SK-N-SH treated with all-trans-retinoic acid at 6 μM for 48 hours (cell line): ENCODE data around the gene JARID2.
"Not testable (repeated sequence)": the region's sequence is repeated elsewhere in the genome, so short reads cannot be mapped to it uniquely, and the experiment has no call there.

Experiments
- ATAC-seq: fragments of 200-7000 bp; cut with Tn5 transposase; 3 replicates; pipeline ENCODE4 v1.9.1; 2020; ENCODE audit warnings: mild to moderate bottlenecking, moderate library complexity
- ARNTL ChIP-seq: fragments of 450-650 bp; formaldehyde crosslinking; IDR thresholded peaks from 2 replicates; pipeline ENCODE4 v1.5.0; 2020; ENCODE audit warnings: low read depth, mild to moderate bottlenecking, moderate library complexity, borderline replicate concordance
- BACH2 ChIP-seq: fragments of 250-450 bp; sonication (Bioruptor Pico); IDR thresholded peaks from 2 replicates; pipeline ENCODE4 v1.9.0; 2021; ENCODE audit warnings: mild to moderate bottlenecking, borderline replicate concordance
- CREB5 ChIP-seq: fragments of 250-450 bp; sonication (Bioruptor Pico); IDR thresholded peaks from 2 replicates; pipeline ENCODE4 v1.5.1; 2020; ENCODE audit warnings: low read depth, mild to moderate bottlenecking, moderate library complexity
- CSDC2 ChIP-seq: fragments of 250-450 bp; sonication (Bioruptor Pico); IDR thresholded peaks from 2 replicates; pipeline ENCODE4 v1.5.0; 2020; ENCODE audit warnings: mild to moderate bottlenecking, moderate library complexity
- ESRRG ChIP-seq: fragments of 250-450 bp; sonication (Bioruptor Pico); IDR thresholded peaks from 2 replicates; pipeline ENCODE4 v1.6.1; 2021; ENCODE audit warnings: mild to moderate bottlenecking
- GLIS3 ChIP-seq: fragments of 250-450 bp; sonication (Bioruptor Pico); IDR thresholded peaks from 2 replicates; pipeline ENCODE4 v1.5.0; 2020; ENCODE audit warnings: mild to moderate bottlenecking, moderate library complexity
- ISL1 ChIP-seq: fragments of 250-450 bp; sonication (Bioruptor Pico); IDR thresholded peaks from 2 replicates; pipeline ENCODE4 v2.1.2; 2022; ENCODE audit warnings: mild to moderate bottlenecking, moderate library complexity
- OSR1 ChIP-seq: fragments of 250-450 bp; sonication (Bioruptor Pico); IDR thresholded peaks from 2 replicates; pipeline ENCODE4 v1.8.0; 2022; ENCODE audit warnings: moderate library complexity, mild to moderate bottlenecking, inconsistent platforms
- PATZ1 ChIP-seq: fragments of 250-450 bp; sonication (Bioruptor Pico); IDR thresholded peaks from 2 replicates; pipeline ENCODE4 v1.8.0; 2020; ENCODE audit warnings: mild to moderate bottlenecking, moderate library complexity, borderline replicate concordance
- POU6F1 ChIP-seq: fragments of 250-450 bp; sonication (Bioruptor Pico); IDR thresholded peaks from 2 replicates; pipeline ENCODE4 v1.8.0; 2021; ENCODE audit warnings: low read depth, mild to moderate bottlenecking, moderate library complexity, borderline replicate concordance
- PPARA ChIP-seq: fragments of 250-450 bp; sonication (Bioruptor Pico); IDR thresholded peaks from 2 replicates; pipeline ENCODE4 v1.5.0; 2020; ENCODE audit warnings: mild to moderate bottlenecking, borderline replicate concordance
- RARB ChIP-seq: fragments of 250-450 bp; sonication (Bioruptor Pico); IDR thresholded peaks from 2 replicates; pipeline ENCODE4 v1.8.0; 2021; ENCODE audit warnings: mild to moderate bottlenecking, moderate library complexity
- SNAI2 ChIP-seq: fragments of 250-450 bp; sonication (Bioruptor Pico); IDR thresholded peaks from 2 replicates; pipeline ENCODE4 v1.5.0; 2020; ENCODE audit warnings: mild to moderate bottlenecking, moderate library complexity
- TCF4 ChIP-seq: fragments of 250-450 bp; sonication (Bioruptor Pico); IDR thresholded peaks from 2 replicates; pipeline ENCODE4 v1.8.0; 2021; ENCODE audit warnings: mild to moderate bottlenecking, moderate library complexity, borderline replicate concordance
- ZC3H10 ChIP-seq: fragments of 250-450 bp; sonication (Bioruptor Pico); IDR thresholded peaks from 2 replicates; pipeline ENCODE4 v1.5.1; 2021; ENCODE audit warnings: mild to moderate bottlenecking, moderate library complexity
- ZFP3 ChIP-seq: fragments of 250-450 bp; sonication (Bioruptor Pico); IDR thresholded peaks from 2 replicates; pipeline ENCODE4 v1.5.0; 2020; ENCODE audit warnings: mild to moderate bottlenecking, moderate library complexity
- ZFP30 ChIP-seq: fragments of 450-650 bp; formaldehyde crosslinking; IDR thresholded peaks from 2 replicates; pipeline ENCODE4 v1.5.0; 2022; ENCODE audit warnings: mild to moderate bottlenecking, moderate library complexity
- ZNF565 ChIP-seq: fragments of 450-650 bp; formaldehyde crosslinking; conservative IDR thresholded peaks from 2 replicates; pipeline ENCODE4 v1.5.0; 2020; ENCODE audit warnings: low read depth, mild to moderate bottlenecking, moderate library complexity
- ZNF70 ChIP-seq: fragments of 450-650 bp; formaldehyde crosslinking; IDR thresholded peaks from 2 replicates; pipeline ENCODE4 v1.5.0; 2020; ENCODE audit warnings: mild to moderate bottlenecking, moderate library complexity
- ZNF8 ChIP-seq: fragments of 450-650 bp; formaldehyde crosslinking; IDR thresholded peaks from 2 replicates; pipeline ENCODE4 v1.5.0; 2020; ENCODE audit warnings: mild to moderate bottlenecking, moderate library complexity
- TF ChIP-seq, protein P1 (sequence below): fragments of 250-450 bp; sonication (Bioruptor Pico); IDR thresholded peaks from 2 replicates; pipeline ENCODE4 v1.5.1; 2021; ENCODE audit warnings: mild to moderate bottlenecking, moderate library complexity

The JARID2 gene

DNA sequence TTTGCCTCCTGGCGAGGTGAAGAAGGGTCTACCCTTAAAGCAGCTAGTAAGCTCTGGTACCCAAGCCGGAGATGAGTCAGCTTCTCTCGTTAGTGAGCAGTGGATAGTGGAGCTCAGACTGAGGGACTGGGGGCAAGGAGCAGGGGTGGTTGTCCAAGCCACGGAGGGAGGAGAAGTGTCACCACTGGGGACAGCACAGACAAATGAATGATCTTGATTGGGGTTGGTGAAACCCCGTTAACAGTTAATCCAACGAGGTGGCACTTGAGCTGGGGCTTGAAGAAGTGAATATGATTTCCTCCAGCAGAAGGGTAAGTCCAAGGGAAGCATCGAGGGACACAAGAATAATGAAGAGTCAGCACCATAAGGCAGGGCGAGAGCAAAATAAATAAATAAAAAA, 43.0 kb downstream of the JARID2 start:
- ATAC-seq, result no peak
- TF ChIP-seq ESRRG (CRISPR knock-in tag), result no peak
- TF ChIP-seq ZFP30, result no peak
- no peak for TF ChIP-seq PPARA (CRISPR knock-in tag)
- no peak for TF ChIP-seq ZFP3 (CRISPR knock-in tag)
- no peak for TF ChIP-seq TCF4 (CRISPR knock-in tag)
- no peak for TF ChIP-seq SNAI2 (CRISPR knock-in tag)
- no peak for TF ChIP-seq RARB (CRISPR knock-in tag)
- TF ChIP-seq ZC3H10 (CRISPR knock-in tag), result no peak
- TF ChIP-seq POU6F1 (CRISPR knock-in tag), result no peak
- no peak for TF ChIP-seq ZNF8 (CRISPR knock-in tag)
- no peak for TF ChIP-seq ISL1 (CRISPR knock-in tag)
- TF ChIP-seq OSR1, result no peak
- no peak for TF ChIP-seq PATZ1 (CRISPR knock-in tag)
- TF ChIP-seq, protein P1, sequence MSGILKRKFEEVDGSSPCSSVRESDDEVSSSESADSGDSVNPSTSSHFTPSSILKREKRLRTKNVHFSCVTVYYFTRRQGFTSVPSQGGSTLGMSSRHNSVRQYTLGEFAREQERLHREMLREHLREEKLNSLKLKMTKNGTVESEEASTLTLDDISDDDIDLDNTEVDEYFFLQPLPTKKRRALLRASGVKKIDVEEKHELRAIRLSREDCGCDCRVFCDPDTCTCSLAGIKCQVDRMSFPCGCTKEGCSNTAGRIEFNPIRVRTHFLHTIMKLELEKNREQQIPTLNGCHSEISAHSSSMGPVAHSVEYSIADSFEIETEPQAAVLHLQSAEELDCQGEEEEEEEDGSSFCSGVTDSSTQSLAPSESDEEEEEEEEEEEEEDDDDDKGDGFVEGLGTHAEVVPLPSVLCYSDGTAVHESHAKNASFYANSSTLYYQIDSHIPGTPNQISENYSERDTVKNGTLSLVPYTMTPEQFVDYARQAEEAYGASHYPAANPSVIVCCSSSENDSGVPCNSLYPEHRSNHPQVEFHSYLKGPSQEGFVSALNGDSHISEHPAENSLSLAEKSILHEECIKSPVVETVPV (CRISPR knock-in tag), result no peak
- TF ChIP-seq GLIS3 (CRISPR knock-in tag), result no peak
- TF ChIP-seq CSDC2, result no peak

- ATAC-seq, result not testable (repeated sequence)
Measured at GRCh38 chr6:15289456-15289855, 43.6 kb downstream of the JARID2 start.

DNA sequence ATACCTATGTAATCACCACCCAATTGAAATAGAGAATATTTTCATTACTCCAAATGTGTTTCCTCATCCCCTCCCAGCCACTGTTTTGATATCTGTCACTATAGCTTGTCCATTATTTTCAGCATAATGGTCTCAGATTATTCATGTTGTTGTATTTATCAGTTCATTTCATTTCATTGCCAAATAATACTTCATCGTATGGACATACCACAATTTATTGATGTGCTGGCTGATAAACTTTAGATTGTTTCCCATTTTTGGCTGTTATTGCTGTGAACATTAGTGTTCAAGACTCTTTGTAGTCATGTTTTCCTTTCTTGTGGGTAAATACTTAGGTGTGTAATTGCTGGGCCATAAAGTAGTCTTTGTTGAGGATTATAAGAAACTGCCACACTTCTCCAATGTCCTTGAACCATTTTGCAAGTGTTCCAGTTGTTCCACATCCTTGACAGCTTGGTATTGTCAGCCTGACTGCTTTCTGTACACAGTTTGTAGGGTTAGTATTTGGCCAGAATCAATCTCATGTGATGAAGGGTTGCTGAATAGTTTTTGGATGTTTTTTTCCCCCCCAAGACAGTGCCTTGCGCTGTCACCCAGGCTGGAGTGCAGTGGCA, 44.3 kb downstream of the JARID2 start:
- ATAC-seq, result no peak
- peak; percentile 96 for TF ChIP-seq ZNF8 (CRISPR knock-in tag)
- no peak for TF ChIP-seq PPARA (CRISPR knock-in tag)

DNA sequence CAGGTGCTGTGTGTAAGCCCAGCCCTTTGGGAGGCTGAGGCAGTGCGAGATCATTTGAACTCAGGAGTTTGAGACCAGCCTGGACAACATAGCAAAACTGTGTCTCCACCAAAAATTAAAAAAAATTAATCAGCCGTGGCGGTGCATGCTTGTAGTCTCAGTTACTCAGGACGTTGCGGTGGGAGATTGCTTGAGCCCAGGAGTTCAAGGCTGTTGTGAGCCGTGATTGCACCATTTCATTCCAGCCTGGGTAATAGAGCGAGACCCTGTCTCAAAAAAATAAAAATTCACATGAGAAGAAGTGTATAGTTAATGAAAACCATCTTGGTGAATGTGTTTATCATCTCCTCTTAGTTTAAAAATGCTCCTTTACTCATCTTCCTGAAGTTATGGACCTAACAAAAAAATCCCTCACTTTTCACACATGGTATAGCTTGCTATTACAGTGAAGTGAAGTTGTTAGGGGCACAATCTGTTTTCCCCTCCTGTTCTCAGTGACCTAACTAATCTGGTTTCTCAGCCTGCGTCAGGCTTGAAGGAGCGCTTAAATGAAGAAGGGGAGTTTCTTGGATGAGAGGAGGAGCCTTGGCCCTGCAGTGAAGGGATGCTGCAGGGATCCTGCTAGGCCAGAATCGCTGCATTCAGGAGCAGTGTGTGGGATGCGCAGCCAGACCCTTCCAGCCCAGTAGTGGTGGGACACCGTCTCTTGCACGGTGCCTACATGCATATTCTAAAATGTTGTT, 45.3 kb downstream of the JARID2 start:
- ATAC-seq, result no peak
- TF ChIP-seq ISL1 (CRISPR knock-in tag) (no peak), ZNF565 (CRISPR knock-in tag) (no peak), OSR1 (no peak), CREB5 (CRISPR knock-in tag) (no peak), BACH2 (CRISPR knock-in tag) (no peak)

GRCh38 chr6:15292721-15293302, 46.9 kb downstream of the JARID2 start:
- ATAC-seq, result no peak
- TF ChIP-seq CSDC2 (no peak), ZNF70 (CRISPR knock-in tag) (no peak), BACH2 (CRISPR knock-in tag) (no peak), PATZ1 (CRISPR knock-in tag) (no peak), ARNTL (CRISPR knock-in tag) (no peak), OSR1 (no peak), POU6F1 (CRISPR knock-in tag) (no peak), ZC3H10 (CRISPR knock-in tag) (no peak), ZFP30 (no peak)
